NCI-H1105 (cell line): ENCODE results near the gene TMEM131.
"Not testable (repeated sequence)": the region's sequence is repeated elsewhere in the genome, so short reads cannot be mapped to it uniquely, and the experiment has no call there.

ENCODE experiments used
- DNase-seq: peaks from one replicate; lab custom pipeline; 2025; lab: John Stamatoyannopoulos, UW

The TMEM131 gene

DNA sequence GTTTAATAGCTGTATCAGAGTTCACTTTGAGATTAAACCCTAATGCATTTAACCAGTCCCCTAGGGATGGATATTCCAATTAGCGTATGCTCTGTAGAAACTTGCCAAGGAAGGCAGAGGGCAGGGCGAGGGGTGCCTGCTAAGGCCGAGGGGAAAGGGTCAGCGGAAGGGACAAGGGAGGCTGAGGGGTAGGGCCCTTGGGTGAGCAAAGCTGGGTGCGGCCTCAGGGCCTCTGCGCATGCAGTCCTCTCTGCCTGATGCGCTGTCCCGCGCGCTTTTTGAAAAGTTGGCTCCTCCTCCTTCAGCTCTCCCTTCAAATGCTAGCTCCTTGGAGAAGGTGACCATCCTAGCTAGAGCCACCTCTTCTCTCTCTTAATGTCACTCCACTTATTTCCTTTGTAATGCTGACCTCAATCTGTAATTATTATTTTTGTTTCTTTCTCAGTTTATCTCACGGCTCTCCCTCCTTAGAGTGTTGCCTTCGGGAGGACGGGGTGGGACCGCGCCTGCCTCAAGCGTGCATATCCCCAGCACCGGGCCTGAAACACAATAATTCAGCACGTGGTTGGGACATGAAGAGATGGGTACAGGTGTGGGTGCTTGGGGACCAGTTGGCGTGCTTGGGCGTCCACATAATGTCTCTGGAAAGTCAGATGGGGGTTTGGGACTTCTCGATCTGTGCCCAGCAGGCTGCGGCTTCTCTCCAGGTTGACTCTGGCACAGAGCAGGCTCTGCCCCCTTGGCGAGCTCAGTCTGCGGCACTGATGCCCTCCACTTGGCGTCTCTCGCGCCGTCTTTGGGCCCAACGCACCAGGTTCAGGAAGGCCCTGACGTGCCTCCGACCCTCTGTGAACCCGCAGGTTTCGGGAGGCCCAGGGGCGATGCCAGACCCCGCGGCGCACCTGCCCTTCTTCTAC is 272.3 kb downstream of the TMEM131 start:
- no peak for DNase-seq

DNA sequence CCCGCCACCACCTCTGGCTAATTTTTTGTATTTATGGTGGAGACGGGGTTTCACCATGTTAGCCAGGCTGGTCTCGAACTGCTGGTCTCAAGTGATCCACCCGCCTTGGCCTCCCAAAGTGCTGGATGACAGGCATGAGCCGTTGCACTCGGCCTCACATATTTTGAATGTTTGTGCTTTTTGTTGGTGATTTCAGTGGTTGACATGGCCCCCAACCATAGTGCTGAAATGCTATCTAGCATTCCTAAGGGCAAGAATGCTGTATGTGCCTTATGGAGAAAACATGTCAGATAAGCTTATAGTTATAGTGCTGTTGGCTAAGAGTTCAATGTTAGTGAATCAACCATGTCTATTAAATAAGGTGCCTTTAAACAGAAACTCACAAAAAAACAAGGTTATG is 273.5 kb downstream of the TMEM131 start:
- DNase-seq, result no peak

DNA sequence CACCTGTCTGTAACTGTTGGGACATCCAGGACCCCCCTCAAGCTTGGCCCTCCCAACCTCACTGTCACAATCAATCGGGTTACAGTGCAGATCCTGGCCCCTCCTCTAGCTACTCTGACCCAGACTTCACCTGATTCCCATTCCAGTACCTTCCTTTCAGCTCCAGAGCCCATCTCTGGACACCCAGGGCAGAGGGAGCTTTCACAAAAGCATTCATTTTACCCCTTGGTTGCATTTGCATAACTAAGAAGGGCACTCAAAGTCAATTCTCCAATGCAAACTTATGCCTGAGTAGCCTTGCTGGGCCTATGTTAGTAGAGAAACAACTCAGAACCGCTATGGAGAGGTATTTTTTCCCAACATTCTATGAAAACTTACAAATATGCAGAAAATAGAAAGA is 275.0 kb downstream of the TMEM131 start:
- no peak for DNase-seq

DNA sequence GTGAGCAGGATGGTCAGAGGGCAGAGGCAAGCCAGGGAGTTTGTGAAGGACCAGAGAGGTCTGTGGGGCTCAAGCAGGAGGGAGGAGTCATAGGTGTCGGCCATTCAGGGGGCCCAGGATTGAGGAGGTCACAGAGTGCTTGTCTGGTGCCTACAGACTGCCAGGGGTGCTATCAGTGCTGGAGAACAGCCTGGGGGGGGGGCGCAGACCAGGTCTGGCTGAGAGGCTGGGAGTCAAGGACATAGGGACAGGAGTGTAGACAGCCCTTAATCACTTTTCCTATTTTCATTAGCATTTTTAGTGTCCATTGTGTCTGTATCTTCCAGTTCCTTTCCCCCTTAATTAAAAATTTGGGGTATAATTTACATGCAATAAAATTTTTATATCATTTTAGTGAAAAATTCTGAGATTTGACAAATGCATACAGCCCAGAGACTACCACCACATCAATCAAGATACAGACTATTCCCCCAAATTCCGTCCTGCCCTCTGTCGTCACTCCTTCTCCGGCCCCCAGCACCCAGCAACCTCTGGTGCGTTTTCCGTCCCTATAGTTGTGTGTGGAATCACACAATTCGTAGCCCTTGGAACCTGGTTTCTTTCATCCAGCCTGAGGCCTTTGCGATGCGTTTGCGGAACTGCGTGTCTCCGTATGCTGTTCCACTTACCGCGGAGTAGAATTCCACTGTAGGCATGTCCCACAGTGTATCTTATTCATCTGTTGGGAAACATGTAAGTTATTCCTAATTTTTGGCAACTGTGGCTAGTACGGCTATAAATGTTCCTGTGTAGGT is 276.2 kb downstream of the TMEM131 start:
- DNase-seq, result no peak

DNA sequence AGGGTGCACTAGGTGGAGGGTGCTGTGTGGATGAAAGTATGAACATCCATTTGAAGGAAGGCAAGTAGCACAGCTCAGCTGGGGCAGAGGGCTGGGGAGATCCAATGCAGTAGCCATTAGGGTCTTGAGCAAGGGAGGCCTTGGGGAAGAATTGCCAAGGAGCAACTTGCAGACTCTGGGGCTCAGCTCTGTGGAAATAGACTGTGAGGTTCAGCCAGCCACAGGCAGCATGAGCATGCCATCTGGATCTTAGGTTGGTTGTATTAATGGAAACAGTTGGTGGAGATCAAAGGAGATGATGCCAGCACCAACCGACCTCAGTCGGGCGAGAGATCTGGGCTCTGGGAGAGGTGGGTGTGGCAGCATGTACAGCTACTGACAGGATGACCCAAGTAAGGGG is 276.8 kb downstream of the TMEM131 start:
- no peak for DNase-seq

DNA sequence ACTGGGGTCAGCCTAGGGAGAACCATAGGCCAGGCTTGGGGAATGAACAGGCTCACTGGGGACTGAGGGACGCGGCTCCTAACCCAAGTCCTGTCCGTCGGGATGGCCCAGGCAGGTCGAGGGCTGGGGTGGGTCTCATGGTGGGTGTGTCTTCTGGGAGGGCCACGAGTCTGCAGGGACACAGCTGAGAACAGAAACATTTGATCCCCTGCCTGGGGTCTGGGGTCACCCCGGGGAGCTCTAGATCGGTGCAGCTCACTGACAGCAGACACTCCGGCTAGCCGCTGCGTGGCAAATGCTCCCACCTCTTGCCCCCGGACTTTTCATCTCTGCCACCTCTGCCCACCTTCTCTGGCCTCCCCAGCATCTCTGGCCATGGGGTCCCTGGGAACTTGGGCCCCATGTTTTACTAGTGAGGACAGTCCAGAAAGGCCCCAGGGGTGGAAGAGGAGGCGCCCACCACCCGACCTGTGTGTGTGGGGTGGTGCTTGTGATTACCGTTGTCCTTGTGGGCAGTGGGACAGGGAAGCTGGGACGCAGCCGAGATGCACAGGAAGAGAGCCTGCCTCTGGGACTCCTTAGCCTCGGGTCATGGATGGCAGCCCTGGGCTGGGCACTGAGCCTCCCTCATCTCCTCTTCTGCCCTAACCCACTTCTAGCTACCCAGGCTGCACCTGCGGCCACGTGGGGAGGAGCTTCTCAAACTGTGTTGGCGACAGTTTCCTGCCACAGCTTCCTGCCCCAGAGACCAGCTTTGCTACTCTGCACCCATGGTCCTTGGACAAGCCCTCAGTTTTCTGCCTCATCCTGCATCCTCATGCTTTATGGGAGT is 277.5 kb downstream of the TMEM131 start:
- DNase-seq, result no peak

DNA sequence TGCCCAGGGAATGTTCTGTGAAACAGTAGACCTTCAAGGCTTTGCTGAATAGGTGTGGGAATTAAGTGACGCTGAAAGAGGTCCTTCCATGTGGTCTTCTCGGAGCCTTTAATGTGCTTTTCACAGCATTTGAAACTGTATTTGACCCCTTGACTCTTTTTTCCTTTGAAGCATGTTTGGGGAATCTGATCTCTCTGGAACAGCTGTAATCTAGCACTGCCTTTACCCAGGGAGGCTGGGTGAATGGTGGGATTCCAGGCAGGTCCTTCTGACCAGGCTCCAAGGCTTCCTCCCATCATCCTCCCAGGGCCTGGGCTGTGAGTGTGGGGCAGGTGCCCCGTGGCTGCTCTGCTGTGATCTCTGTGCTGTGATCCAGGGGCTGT is 278.1 kb downstream of the TMEM131 start:
- DNase-seq, result no peak

DNA sequence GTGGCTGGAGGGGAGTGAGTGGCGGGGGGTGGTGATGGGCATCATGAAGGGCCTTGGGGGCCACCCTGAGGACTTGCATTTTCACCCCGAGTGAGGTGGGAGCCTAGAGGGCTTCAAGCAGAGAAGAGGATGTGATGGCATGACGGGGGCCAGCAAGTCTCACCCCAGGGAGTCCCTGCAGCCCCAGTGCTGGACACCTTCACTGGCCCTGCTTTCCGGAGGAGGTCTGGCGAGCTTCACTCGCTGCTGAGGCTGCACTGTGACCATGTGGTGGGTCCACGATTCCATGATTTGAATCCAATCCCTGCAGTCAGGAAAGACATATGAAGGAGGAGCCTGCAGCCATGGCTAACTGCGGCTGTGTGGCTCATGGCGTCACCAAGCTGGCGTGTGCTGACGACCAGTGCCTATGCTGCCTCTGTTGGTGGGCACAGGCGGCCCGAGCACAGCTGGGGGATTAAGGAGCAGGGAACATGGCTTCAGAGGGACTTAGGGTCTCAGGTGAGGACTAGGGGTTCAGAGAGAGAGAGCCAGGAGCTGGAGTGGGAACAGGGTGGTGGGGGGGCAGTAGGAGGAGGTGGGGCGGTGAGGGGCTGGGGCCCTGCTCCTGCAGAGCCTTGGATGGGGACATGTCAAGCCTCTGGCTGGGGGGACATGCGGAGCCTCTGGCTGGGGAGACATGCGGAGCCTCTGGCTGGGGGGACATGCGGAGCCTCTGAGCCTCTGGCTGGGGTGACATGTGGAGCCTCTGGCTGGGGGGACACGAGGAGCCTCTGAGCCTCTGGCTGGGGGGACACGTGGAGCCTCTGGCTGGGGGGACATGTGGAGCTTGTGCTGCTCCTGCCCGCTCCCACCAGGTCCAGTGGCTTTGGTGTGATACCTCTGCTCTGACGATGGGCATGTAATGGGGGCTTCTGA is 278.8 kb downstream of the TMEM131 start:
- DNase-seq, result no peak

DNA sequence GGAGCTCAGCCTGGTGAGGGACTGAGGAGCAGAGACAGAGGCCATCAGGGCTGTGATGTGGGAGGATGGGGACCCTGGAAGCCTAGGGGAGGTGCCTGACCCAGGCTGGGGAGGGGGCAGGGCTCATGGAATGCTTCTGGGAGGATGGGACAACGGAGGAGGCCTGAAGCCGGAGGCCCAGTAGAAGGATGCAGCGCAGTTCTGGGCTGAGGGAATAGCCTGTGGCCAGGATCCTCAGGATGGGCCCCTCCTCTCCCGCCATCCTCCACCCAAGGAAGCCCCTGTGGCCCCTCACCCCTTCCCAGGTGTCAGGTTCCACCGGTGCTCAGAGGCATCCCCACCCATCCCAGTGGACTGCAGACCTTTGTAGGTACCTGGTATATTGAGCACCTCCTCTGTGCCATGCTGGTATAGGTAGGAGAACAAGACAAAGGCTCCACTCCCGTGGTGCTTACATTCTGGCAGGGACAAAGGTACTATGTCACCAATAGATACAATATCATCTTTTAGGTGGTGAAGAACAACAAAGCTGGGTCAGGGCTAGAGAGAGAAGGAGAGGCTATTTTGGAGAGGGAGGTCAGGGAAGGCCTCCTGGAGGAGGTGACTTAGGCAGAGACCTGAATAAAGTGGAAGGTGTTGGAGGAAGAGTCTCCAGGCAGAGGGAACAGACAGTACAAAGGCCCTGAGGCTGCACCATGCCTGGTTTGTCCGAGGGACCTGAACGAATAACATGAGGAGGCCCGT is 279.6 kb downstream of the TMEM131 start:
- no peak for DNase-seq

DNA sequence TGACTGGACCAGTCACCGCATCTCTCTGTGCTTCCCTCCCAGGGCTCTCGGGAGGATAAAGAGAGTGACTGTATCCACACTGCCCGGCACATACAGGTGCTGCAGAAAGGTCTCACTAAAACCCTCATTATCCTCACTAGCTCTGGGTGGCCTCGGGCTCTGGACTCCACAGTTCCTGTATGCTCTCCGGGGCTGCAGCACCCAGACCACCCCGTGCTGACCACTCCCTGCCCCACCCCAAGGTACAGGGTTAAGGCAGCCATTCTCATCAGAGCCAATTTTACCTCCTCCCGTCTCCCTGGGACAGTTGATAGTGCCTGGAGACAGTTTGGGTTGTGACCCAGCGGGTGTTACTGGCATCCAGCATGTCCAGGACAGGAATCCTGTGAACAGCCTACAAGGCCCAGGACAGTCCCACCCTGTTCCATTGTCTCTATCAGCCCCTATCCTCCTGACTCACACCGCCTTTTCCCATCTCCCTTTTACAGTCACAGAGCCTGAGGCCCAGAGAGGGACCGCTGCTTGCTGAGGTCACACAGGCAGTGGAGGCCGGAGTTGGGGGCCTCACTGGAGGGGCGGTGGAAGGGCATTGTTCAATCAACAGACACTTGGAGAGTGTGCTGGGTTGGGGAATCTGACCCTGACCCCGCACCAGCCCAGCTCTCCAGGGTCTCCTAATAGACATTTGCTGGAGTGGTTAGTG is 280.6 kb downstream of the TMEM131 start:
- DNase-seq, result no peak

DNA sequence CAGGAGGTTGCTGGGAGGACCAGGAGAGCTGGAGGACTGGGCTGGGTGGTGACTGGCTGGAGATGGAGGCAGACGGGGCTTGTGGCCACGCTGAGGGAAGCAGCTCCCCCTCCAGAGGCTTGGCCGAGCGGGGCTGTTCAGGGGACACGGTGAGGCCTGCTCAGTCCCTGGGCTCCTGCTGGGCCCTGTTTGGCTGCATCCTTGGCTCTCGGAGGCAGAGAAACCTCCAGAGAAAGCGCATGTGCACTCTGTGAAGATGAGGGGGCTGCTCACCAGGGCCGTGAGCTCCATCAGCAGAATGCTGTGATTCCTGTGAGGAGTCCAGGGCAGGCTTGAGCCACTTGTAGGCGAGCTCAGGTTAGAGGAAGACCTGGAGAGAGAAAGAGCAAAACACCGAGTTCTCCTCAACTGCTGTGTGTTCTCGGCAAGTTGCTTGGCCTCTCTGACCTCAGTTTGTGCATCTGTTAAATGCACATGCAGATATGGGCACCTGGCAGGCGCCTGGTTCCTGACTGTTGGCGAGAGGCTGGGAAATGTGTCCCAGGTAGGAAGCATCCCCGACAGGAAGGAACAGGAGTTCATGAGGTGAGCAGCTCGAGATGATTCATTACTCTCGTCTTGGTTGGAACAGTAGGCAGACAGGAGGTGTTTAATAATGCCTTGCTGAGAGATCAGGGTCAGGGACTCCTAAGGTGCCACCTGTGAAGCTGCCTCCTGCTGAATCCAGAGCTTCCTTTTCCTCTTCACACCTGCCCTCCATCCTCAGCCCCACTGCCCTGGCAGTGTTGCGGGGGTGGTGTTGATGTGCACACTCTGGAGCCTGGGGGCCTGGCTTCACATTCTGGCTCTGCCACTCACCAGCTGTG is 281.4 kb downstream of the TMEM131 start:
- DNase-seq, result no peak

DNA sequence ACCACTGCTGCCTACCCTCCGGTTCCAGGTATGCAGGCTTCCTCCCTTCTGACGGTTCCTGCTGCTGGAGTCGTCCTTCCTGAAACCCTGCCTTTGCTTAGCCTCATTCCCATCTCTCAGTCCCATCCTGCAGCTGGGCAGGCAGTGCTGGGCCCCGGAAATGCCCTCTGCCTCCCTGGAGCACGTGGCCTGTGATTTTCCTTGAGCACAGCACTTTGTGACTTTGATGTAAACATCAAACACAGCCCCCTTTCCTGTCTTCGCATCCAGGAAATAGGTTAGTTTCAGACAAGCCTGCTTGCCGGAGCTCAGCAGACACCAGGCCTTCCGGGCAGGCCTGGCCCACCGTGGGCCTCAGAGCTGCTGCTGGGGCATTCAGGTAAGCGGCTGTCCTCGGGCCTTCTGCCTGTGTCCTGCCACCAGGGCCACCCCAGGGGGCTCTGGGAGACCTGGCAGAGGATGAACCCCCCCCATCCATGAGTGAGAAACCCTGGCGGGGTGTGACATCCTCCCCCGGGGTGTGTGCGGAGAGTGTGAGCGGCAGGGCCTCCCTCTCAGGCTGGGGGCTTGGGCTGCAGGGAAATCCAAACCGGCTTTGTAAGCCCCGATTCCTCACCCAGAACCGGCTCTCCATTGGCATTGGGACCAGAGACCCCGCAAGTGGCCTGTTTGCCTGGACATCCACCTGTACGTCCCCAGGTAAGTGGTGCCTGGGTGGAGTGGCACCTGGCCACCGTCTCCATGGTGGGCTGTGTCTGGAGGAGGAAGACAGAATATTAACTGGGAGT is 282.3 kb downstream of the TMEM131 start, which contains the start of gene ZAP70:
ZAP70 (plus strand) TSS at position 281 of the 788 bp plus-strand sequence. CDS start 10,461 bp downstream, outside the sequence.
- DNase-seq, result no peak

DNA sequence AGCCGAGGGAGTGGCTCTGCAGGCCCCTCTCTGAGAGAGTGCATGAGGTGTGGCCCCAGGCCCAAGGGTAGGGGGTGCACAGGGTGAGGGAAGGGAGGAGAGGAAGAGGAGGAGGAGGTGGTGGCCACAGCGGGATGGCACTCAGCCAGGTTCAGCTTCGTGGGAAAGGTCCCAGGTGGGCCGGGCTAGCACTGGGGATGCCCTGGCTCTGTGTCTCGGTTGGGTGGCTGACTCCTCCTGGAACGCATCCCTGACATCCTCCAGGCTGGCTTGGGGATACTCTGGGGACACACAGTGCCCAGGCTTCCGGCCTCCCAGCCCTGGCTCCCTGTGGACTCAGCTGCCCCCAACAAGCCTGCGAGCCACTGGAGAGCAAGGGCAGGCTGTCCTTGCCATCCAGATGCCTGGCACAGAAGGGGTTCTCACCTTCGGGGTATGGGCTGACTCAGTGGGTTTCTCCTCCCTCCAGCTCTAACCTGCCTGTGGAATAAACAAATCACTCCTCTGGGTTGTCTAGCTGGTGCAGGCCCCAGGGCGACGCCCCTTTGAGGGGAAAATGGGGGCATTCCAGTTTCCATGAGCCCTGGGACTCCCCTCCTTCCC is 283.0 kb downstream of the TMEM131 start:
- DNase-seq, result no peak

DNA sequence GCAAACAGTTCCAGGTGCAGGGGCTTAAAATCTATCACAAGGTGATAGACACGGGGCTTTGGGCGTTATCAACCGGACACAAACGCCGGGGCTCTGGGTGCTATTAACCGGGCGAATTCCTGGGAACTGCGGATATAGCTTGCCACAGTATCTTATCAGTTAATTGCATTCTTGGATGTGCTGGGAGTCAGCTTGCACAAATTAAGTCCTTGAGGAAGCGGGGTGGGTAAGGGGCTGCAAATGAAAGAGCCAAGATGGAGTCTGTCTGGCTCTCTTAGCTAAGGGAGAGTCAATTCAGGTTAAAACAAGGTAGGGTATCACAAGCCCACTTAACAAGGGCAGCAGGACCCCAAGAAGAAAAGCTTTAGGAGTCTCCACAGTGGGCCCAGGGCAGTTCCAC is 283.6 kb downstream of the TMEM131 start:
- DNase-seq, result not testable (repeated sequence)

DNA sequence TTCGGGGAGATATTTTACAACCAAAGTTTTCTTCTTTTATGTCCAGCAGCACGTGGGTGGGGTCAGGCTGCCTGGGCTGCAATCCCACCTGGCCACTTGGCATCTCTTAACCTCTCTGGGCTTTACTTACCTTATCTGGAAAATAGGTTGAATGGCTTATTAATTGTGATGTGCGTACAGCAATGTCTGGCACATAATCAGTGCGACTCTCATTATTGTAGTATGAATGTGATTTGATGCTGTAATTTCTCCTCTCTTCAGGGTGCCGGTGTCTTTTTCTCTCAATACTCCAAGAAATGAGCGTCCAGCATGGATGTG is 284.4 kb downstream of the TMEM131 start:
- DNase-seq, result no peak

DNA sequence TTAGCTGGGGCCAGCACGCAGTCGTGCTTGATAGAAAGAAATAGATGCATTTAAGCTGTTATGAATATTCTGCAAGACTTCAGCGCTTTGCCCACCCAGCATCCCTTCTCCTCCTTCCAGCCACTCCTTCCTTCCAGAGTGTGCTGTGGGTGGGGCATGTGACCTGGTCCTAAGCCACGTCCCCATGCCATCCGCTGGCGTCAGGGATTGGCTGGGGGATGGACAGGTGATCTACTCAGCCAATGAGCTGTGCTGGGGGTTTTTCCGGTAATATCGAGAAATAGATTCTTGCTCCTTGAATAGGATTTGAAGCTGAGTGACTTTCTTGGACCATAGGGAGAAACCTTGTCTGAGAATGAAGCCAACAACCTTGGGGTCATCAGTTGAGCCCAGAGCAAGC is 287.1 kb downstream of the TMEM131 start:
- DNase-seq, result no peak

DNA sequence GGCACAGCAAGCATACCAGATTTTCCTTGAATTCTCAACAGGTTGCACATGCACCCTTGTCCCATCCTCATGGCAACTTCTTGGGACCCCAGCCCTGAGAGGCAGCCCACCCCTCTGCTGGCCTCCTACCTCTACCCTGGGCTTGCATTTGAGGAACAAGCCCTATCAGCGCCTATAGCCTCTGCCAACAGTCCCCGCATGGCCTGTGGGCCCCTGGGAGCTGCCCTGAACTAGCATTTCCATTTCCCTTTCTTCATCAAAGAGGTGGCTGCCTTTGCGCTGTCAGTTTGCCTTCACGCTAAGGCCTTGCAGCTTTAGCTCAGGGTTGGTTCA is 287.7 kb downstream of the TMEM131 start:
- DNase-seq, result no peak
